Kidney (tissue), 14 donors: Measurements from ENCODE around the gene DRC3. TPM values are rescaled to one million over a fixed set of nuclear protein-coding genes. Genes with fewer than 3 reads are reported as not detected.
A peak's percentile ranks its signal among the peaks of the same experiment; 100 is the strongest.

Experiments
- DNase-seq, 5 donors: peaks; one replicate each; pipeline ENCODE4 v3.0.0-alpha.2; 2013 to 2020
- FAIRE-seq: peaks from 2 replicates; lab custom pipeline; 2012; peaks lifted over from hg19 to GRCh38; lab: Jason Lieb, UNC
- H3K27ac ChIP-seq, 2 donors: one replicate each; pipeline ENCODE4 v1.7.0; 2013; ENCODE audit warnings: low read depth in 2 of 2, low read length in 2 of 2, inconsistent platforms in 1 of 2
- H3K27me3 ChIP-seq: one replicate; pipeline ENCODE4 v1.7.1; 2013; ENCODE audit warnings: low read length, inconsistent platforms; ENCODE audit not compliant: control insufficient read depth, insufficient read depth
- H3K36me3 ChIP-seq, 3 donors: one replicate each; pipeline versions ENCODE4 v1.7.0 to v1.7.1; 2013; ENCODE audit warnings: low read length in 3 of 3, control low read depth in 1 of 3, inconsistent platforms in 1 of 3; ENCODE audit not compliant: insufficient read depth in 3 of 3, control insufficient read depth in 2 of 3
- H3K4me1 ChIP-seq, 3 donors: one replicate each; pipeline versions ENCODE4 v1.7.0 to v1.7.1; 2013; ENCODE audit warnings: low read length in 3 of 3, inconsistent platforms in 1 of 3, low read depth in 1 of 3; ENCODE audit not compliant: control insufficient read depth in 2 of 3, insufficient read depth in 2 of 3
- H3K4me3 ChIP-seq, 3 donors: one replicate each; pipeline versions ENCODE4 v1.7.0 to v1.8.1; 2013; ENCODE audit warnings: low read length in 3 of 3, control low read depth in 1 of 3, inconsistent platforms in 1 of 3
- H3K9ac ChIP-seq, 3 donors: one replicate each; pipeline versions ENCODE4 v1.7.0 to v1.7.1; 2013; ENCODE audit warnings: low read length in 3 of 3, control low read depth in 1 of 3, inconsistent platforms in 1 of 3
- H3K9me3 ChIP-seq, 3 donors: one replicate each; pipeline versions ENCODE4 v1.7.0 to v1.7.1; 2013; ENCODE audit warnings: low read length in 3 of 3, control low read depth in 1 of 3, inconsistent platforms in 1 of 3; ENCODE audit not compliant: control insufficient read depth in 2 of 3, insufficient read depth in 1 of 3
- intact Hi-C: fragments of 100-400 bp; cut with DNase I; formaldehyde crosslinking; loops from one replicate; pipeline ENCODE4 v1.11.1; 2022
- polyA plus RNA-seq: library from polyadenylated mRNA; stranded (reverse); fragments of 350-450 nt; fragmentation: Illumina TruSeq; extraction: RNeasy Lipid Tissue Mini Kit (QIAGEN cat#74804); gene quantifications from one replicate; pipeline ENCODE4 v1.2.3, GENCODE V29; 2014; ENCODE audit warnings: low read depth, low replicate concordance; ENCODE audit not compliant: insufficient read depth
- total RNA-seq: library from RNA; stranded (reverse); fragmentation: NEBNext Ultra II Directional; extraction: Animal tissue kit (Norgen Biotek cat#: 25700); gene quantifications from one replicate; pipeline ENCODE4 v1.2.1, GENCODE V29; 2021
- TF ChIP-seq, protein P1 (sequence below): IDR thresholded peaks from 3 replicates; pipeline ENCODE4 v1.5.1; 2012; ENCODE audit warnings: mild to moderate bottlenecking, moderate library complexity, borderline replicate concordance; ENCODE audit not compliant: insufficient read depth; ENCODE audit errors: extremely low read depth
- donor health status: control.
- donor health status: control.
- donor health status: control.
- donor health status: control.
- donor health status: control.
- donor health status: DM: yes; HTN: yes; CAD: no.
- donor health status: Normal renal cell carcinoma (clear cell type).

Gene DRC3
- total and polyA plus RNA-seq, 2 donors from 2014 or later = 8.6 to 17.3 TPM

DNA sequence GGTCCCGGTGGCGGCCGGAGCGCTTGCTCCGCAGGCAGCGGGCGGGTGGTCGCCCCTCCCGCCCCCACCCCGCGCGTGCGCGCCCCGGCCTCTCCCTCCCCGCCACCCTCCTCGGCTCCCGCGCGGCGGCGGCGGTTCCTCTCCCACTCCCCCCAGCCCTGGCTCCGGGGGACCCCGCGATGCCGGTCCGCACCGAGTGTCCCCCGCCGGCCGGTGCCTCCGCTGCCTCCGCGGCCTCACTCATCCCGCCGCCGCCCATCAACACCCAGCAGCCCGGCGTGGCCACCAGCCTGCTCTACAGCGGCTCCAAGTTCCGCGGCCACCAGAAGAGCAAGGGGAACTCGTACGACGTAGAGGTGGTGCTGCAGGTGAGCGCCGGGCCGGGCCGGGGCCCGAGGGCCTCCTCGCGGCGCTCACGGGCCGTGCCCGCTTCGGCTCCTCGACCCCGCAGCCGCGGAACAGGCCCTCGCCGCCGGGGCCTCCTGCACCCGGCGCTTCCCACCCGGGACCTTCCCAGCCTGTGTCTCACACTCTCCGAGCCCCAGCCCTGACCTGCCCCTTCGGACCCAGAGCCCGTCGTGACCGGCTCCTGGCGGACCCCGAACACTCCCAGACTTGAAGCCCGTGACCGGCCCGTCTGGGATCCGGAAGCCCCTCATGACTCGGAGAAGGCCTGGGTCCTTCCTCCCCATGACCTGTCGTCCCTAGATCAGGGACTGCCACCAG lies 67.0 kb downstream of the DRC3 start:
- intact Hi-C loops = loop anchor here (10.0 kb wide), 2 partner anchors 145 to 365 kb away; no protein-coding TSS in a partner anchor
- FAIRE-seq = no peak
- no peaks in the 10 kb centered on the region for H3K9me3 ChIP-seq
- peak in 2 of 5 donors; percentile 70 to 75 for DNase-seq
- peak overlapping the region; percentile 47 to 72 for H3K27ac ChIP-seq
- TF ChIP-seq, protein P1, sequence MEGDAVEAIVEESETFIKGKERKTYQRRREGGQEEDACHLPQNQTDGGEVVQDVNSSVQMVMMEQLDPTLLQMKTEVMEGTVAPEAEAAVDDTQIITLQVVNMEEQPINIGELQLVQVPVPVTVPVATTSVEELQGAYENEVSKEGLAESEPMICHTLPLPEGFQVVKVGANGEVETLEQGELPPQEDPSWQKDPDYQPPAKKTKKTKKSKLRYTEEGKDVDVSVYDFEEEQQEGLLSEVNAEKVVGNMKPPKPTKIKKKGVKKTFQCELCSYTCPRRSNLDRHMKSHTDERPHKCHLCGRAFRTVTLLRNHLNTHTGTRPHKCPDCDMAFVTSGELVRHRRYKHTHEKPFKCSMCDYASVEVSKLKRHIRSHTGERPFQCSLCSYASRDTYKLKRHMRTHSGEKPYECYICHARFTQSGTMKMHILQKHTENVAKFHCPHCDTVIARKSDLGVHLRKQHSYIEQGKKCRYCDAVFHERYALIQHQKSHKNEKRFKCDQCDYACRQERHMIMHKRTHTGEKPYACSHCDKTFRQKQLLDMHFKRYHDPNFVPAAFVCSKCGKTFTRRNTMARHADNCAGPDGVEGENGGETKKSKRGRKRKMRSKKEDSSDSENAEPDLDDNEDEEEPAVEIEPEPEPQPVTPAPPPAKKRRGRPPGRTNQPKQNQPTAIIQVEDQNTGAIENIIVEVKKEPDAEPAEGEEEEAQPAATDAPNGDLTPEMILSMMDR = no peak
- peak overlapping the region; percentile 30 to 77 (median 73) for H3K9ac ChIP-seq
- H3K4me3 ChIP-seq = peak overlapping the region; percentile 79 to 90 (median 86)
- H3K36me3 ChIP-seq = no peaks in the 10 kb centered on the region
- peaks cover 0 to 20% (median 10%) of the 10 kb centered on the region in 3 donors for H3K4me1 ChIP-seq
- no peaks in the 10 kb centered on the region for H3K27me3 ChIP-seq

DNA sequence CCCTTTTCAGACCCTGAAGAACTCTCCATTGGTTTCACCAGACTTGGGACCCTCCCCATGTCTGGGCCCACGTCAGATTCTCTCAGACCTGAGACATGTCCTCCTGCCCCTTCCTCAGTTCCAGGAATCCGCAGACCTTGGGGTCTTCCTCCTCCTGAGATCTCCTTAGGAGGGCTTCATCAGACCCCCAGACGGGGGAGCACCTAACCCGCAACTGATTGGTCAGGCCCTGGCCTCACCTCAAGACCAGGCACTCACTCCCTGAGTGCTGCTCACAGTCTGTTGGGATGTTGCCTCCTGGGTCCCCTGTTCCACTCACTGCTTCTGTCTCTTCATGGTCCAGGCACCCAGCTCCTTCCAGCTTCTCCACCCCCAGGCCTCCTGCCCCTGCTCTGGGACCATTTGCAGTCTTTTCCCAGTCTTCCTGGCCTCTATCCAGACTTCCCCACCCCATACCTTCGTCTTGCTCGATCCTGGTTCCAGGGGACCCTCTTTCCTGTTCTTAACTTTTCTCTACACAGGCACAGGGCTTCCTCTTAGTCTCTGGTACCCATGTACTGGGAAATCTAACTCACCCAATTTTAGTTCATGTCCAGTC lies 67.7 kb downstream of the DRC3 start:
- peak in 1 of 5 donors; percentile 10 for DNase-seq
- H3K4me3 ChIP-seq = peak overlapping the region; percentile 4 to 86 (median 79)
- no peak overlapping the region for H3K27ac ChIP-seq
- H3K4me1 ChIP-seq = peaks cover 0 to 20% (median 10%) of the 10 kb centered on the region in 3 donors
- peak overlapping the region in 2 of 3 donors; percentile 30 to 73 for H3K9ac ChIP-seq
- TF ChIP-seq, protein P1 = no peak
- intact Hi-C loops = no loop called here
- no peak for FAIRE-seq
- no peaks in the 10 kb centered on the region for H3K27me3 ChIP-seq
- H3K36me3 ChIP-seq = no peaks in the 10 kb centered on the region
- no peaks in the 10 kb centered on the region for H3K9me3 ChIP-seq

DNA sequence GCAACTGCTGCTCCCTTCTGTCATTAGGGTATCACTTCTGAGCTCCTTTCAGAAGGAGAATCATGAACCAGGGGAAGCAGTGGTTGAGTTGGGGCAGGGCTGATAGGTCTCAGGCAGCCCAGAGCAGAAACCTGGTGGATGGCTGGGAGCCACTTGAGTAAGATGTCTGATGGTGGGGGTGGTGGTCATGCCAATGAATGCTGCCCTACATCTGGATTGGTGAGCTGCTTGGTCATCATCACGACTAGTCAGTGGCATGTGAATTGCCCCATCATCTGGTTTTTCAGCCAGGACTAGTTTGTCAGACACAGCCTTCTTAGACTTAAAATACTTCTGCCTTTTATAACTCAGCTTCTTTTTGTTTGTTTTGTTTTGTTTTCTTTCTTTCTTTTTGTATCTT lies 69.1 kb downstream of the DRC3 start:
- H3K4me1 ChIP-seq = peaks cover 0 to 20% (median 10%) of the 10 kb centered on the region in 3 donors
- H3K9me3 ChIP-seq = no peaks in the 10 kb centered on the region
- no peaks in the 10 kb centered on the region for H3K27me3 ChIP-seq
- no peak overlapping the region for H3K27ac ChIP-seq
- FAIRE-seq (no peak), DNase-seq (no peak)
- no peak overlapping the region for H3K4me3 ChIP-seq
- TF ChIP-seq, protein P1 = no peak
- intact Hi-C loops = no loop called here
- H3K36me3 ChIP-seq = no peaks in the 10 kb centered on the region
- H3K9ac ChIP-seq = no peak overlapping the region
